IMR-90 (cell line): Measurements from ENCODE around the gene BYSL. TPM values are rescaled to one million over a fixed set of nuclear protein-coding genes. Genes with fewer than 3 reads are reported as not detected.

ENCODE experiments used
- ATAC-seq: fragments of 200-7000 bp; cut with Tn5 transposase; 2 replicates; pipeline ENCODE4 v1.9.1; 2020; ENCODE audit warnings: low read depth, mild to moderate bottlenecking, moderate library complexity
- BruUV-seq: library from RNA; stranded (reverse); fragments of 400-500 nt; replicated peaks from 2 replicates; lab custom pipeline; 2021; lab: Mats Ljungman, UMichigan
- CTCF ChIA-PET: fragments of 300-600 bp; formaldehyde crosslinking; extraction: SDS; loops from one replicate; lab custom pipeline; 2021; ENCODE audit warnings: antibody characterized with exemption; lab: Yijun Ruan, JAX
- POLR2A ChIA-PET: fragments of 300-600 bp; sonication (Branson Sonifier 250); formaldehyde crosslinking; loops from one replicate; lab custom pipeline; 2022; ENCODE audit warnings: antibody characterized with exemption; ENCODE audit not compliant: unreplicated experiment; lab: Charles Lee
- DNase-seq: peaks from one replicate; pipeline ENCODE4 v3.0.0; 2013
- H2AFZ ChIP-seq: replicated peaks from 2 replicates; pipeline ENCODE3; 2013; ENCODE audit warnings: low read length, mild to moderate bottlenecking; ENCODE audit not compliant: poor library complexity
- H2AK5ac ChIP-seq: 2 replicates; pipeline ENCODE4 v1.6.1; 2013; ENCODE audit warnings: low read depth, low read length, inconsistent platforms
- H2AK9ac ChIP-seq: replicated peaks from 2 replicates; pipeline ENCODE3; 2013; ENCODE audit warnings: mild to moderate bottlenecking, low read depth, low read length, moderate library complexity; ENCODE audit not compliant: poor library complexity
- H2BK120ac ChIP-seq: 2 replicates; pipeline ENCODE4 v1.6.1; 2013; ENCODE audit warnings: low read depth, low read length, inconsistent platforms
- H2BK15ac ChIP-seq: 3 replicates; pipeline ENCODE4 v1.6.1; 2013; ENCODE audit warnings: low read depth, low read length, inconsistent platforms
- H2BK20ac ChIP-seq: 2 replicates; pipeline ENCODE4 v1.6.1; 2013; ENCODE audit warnings: low read depth, mild to moderate bottlenecking, inconsistent platforms, low read length, moderate library complexity
- H2BK5ac ChIP-seq: 2 replicates; pipeline ENCODE4 v1.6.1; 2013; ENCODE audit warnings: mild to moderate bottlenecking, low read depth, low read length, inconsistent platforms; ENCODE audit not compliant: poor library complexity, severe bottlenecking
- H3K14ac ChIP-seq: replicated peaks from 2 replicates; pipeline ENCODE4 v1.6.1; 2013; ENCODE audit warnings: low read depth, low read length, inconsistent platforms
- H3K18ac ChIP-seq: 2 replicates; pipeline ENCODE4 v1.6.1; 2013; ENCODE audit warnings: low read depth, low read length, control low read depth
- H3K23ac ChIP-seq: 2 replicates; pipeline ENCODE4 v1.6.1; 2013; ENCODE audit warnings: low read depth, low read length, inconsistent platforms
- H3K27ac ChIP-seq: 2 replicates; pipeline ENCODE4 v1.5.1; 2013; ENCODE audit warnings: mild to moderate bottlenecking, control low read depth, low read length; ENCODE audit not compliant: insufficient read depth
- H3K27me3 ChIP-seq: 2 replicates; pipeline ENCODE4 v1.6.1; 2013; ENCODE audit warnings: low read length; ENCODE audit not compliant: control insufficient read depth, insufficient read depth
- H3K36me3 ChIP-seq: 2 replicates; pipeline ENCODE4 v1.6.1; 2013; ENCODE audit warnings: low read length, mixed read lengths; ENCODE audit not compliant: control insufficient read depth, insufficient read depth
- H3K4ac ChIP-seq: 2 replicates; pipeline ENCODE4 v1.6.1; 2013; ENCODE audit warnings: low read depth, low read length, inconsistent platforms
- H3K4me1 ChIP-seq: 2 replicates; pipeline ENCODE4 v1.6.1; 2013; ENCODE audit warnings: low read length, mixed read lengths; ENCODE audit not compliant: control insufficient read depth, insufficient read depth
- H3K4me2 ChIP-seq: 2 replicates; pipeline ENCODE4 v1.6.1; 2013; ENCODE audit warnings: low read depth, mild to moderate bottlenecking, control low read depth, low read length, moderate library complexity
- H3K4me3 ChIP-seq: 2 replicates; pipeline ENCODE4 v1.5.1; 2013; ENCODE audit warnings: low read depth, mild to moderate bottlenecking, control low read depth, low read length, moderate library complexity; ENCODE audit not compliant: insufficient read depth
- H3K56ac ChIP-seq: 2 replicates; pipeline ENCODE4 v1.6.1; 2013; ENCODE audit warnings: low read length, inconsistent platforms; ENCODE audit not compliant: insufficient read depth; ENCODE audit errors: extremely low read depth
- H3K79me1 ChIP-seq, 2 experiments: 2 replicates each; pipeline ENCODE4 v1.6.1; 2013; ENCODE audit warnings: low read length in 2 of 2, inconsistent platforms in 1 of 2, low read depth in 1 of 2
- H3K9ac ChIP-seq: 2 replicates; pipeline ENCODE4 v1.6.1; 2013; ENCODE audit warnings: low read depth, low read length, control low read depth
- H3K9me1 ChIP-seq: 2 replicates; pipeline ENCODE4 v1.6.1; 2013; ENCODE audit warnings: low read length, inconsistent platforms; ENCODE audit not compliant: insufficient read depth
- H3K9me3 ChIP-seq: 2 replicates; pipeline ENCODE4 v1.6.1; 2013; ENCODE audit warnings: low read length; ENCODE audit not compliant: control insufficient read depth, insufficient read depth
- H4K20me1 ChIP-seq: 2 replicates; pipeline ENCODE4 v1.6.1; 2013; ENCODE audit warnings: low read length, inconsistent platforms; ENCODE audit not compliant: insufficient read depth
- H4K5ac ChIP-seq: 2 replicates; pipeline ENCODE4 v1.6.1; 2013; ENCODE audit warnings: mild to moderate bottlenecking, low read depth, low read length, control low read depth
- H4K8ac ChIP-seq, 2 experiments: 2 replicates each; pipeline ENCODE4 v1.6.1; 2013; ENCODE audit warnings: low read depth in 2 of 2, low read length in 2 of 2, control low read depth in 1 of 2, inconsistent platforms in 1 of 2
- H4K91ac ChIP-seq: 2 replicates; pipeline ENCODE4 v1.6.1; 2013; ENCODE audit warnings: low read depth, low read length, inconsistent platforms; ENCODE audit not compliant: insufficient read depth
- BHLHE40 ChIP-seq: fragments of 150-350 bp; IDR thresholded peaks from 2 replicates; pipeline ENCODE4 v1.6.1; 2016; ENCODE audit warnings: mild to moderate bottlenecking, low read depth, low read length
- CEBPB ChIP-seq: IDR thresholded peaks from 2 replicates; pipeline ENCODE4 v1.6.1; 2012; ENCODE audit warnings: low read depth, low read length, improper control_type of control experiment
- FOS ChIP-seq: fragments of 150-350 bp; IDR thresholded peaks from 2 replicates; pipeline ENCODE4 v1.6.1; 2016; ENCODE audit warnings: low read depth, low read length
- MAFK ChIP-seq: IDR thresholded peaks from 2 replicates; pipeline ENCODE4 v1.6.1; 2012; ENCODE audit warnings: low read depth, low read length, improper control_type of control experiment
- MAZ ChIP-seq: IDR thresholded peaks from 2 replicates; pipeline ENCODE4 v1.6.1; 2012; ENCODE audit warnings: low read depth, mild to moderate bottlenecking, low read length, improper control_type of control experiment, moderate library complexity, borderline replicate concordance
- MXI1 ChIP-seq: IDR thresholded peaks from 2 replicates; pipeline ENCODE4 v1.6.1; 2012; ENCODE audit warnings: low read depth, mild to moderate bottlenecking, low read length, moderate library complexity, borderline replicate concordance
- NFE2L2 ChIP-seq: fragments of 150-350 bp; IDR thresholded peaks from 2 replicates; pipeline ENCODE4 v1.6.1; 2016; ENCODE audit warnings: low read depth, mild to moderate bottlenecking, low read length
- POLR2A ChIP-seq: IDR thresholded peaks from 2 replicates; pipeline ENCODE4 v1.6.1; 2012; ENCODE audit warnings: mild to moderate bottlenecking, low read depth, low read length
- RAD21 ChIP-seq: IDR thresholded peaks from 2 replicates; pipeline ENCODE4 v1.6.1; 2012; ENCODE audit warnings: low read length, improper control_type of control experiment
- RCOR1 ChIP-seq: IDR thresholded peaks from 2 replicates; pipeline ENCODE4 v1.6.1; 2012; ENCODE audit warnings: mild to moderate bottlenecking, low read length, improper control_type of control experiment; ENCODE audit not compliant: insufficient replicate concordance
- WGBS, 2 experiments: methylation state at CpG; one replicate each; pipeline versions ENCODE4 v1.1.5 to v1.1.7; 2013; ENCODE audit warnings: missing lambda C conversion rate in 2 of 2; ENCODE audit not compliant: insufficient read length in 1 of 2; ENCODE audit errors: extremely low coverage in 2 of 2; 5-methylcytosine and 5-hydroxymethylcytosine counted together
- dilution Hi-C: fragments of 300-500 bp; cut with HindIII; formaldehyde crosslinking; loops from one replicate; pipeline ENCODE4 v1.14.3; 2018; ENCODE audit warnings: low sequenced_read_pairs; ENCODE audit not compliant: unreplicated experiment
- in situ Hi-C: fragments of 300-500 bp; cut with MboI; formaldehyde crosslinking; loops from 3 replicates; pipeline ENCODE4 v1.14.3; 2019; ENCODE audit warnings: low sequenced_read_pairs, inconsistent platforms, mixed read lengths
- intact Hi-C: fragments of 100-400 bp; cut with micrococcal nuclease; formaldehyde crosslinking; loops from 2 replicates; pipeline ENCODE4 v1.10.0; 2022
- polyA plus RNA-seq, 3 experiments: library from polyadenylated mRNA; depleted of rRNA; stranded (reverse); fragments of >200 nt; gene quantifications; 2 replicates each; pipeline ENCODE4 v1.2.3, GENCODE V29; 2012; ENCODE audit warnings: low replicate concordance in 1 of 3
- total RNA-seq: library from RNA; depleted of rRNA; stranded (reverse); fragments of >200 nt; gene quantifications from 2 replicates; pipeline ENCODE4 v1.2.3, GENCODE V29; 2012

Gene BYSL
- total and polyA plus RNA-seq, 2 of the 4 experiments (the other 2 are of a cell fraction), result 26.7 to 36.3 TPM

GRCh38 chr6:41884957-41885356 lies 36.3 kb upstream of the BYSL start:
- TF ChIP-seq NFE2L2, result no peak
- no peak for TF ChIP-seq RAD21
- no peak for TF ChIP-seq MXI1
- no peak for TF ChIP-seq FOS
- TF ChIP-seq MAZ, result no peak
- no peak for TF ChIP-seq CEBPB
- TF ChIP-seq RCOR1, result no peak
- no peak for TF ChIP-seq MAFK
- no peak for TF ChIP-seq POLR2A
- TF ChIP-seq BHLHE40, result no peak
- H2AK5ac ChIP-seq, result no peak overlapping the region
- no peak overlapping the region for H2BK120ac ChIP-seq
- CTCF ChIA-PET, result no interaction called here
- no peaks in the 10 kb centered on the region for H3K27me3 ChIP-seq
- dilution Hi-C loops (no loop called here), in situ Hi-C loops (no loop called here), intact Hi-C loops (no loop called here)
- H2AK9ac ChIP-seq, result no peak overlapping the region
- no peaks in the 10 kb centered on the region for H3K36me3 ChIP-seq
- H3K56ac ChIP-seq, result no peak overlapping the region
- peaks cover 2% of the 10 kb centered on the region for H3K4me1 ChIP-seq
- H3K18ac ChIP-seq, result no peak overlapping the region
- no peak overlapping the region for H3K4ac ChIP-seq
- H3K9me3 ChIP-seq, result no peaks in the 10 kb centered on the region
- 100% methylated on average over 2 of the region's 5 CpGs; no CpG with 5 or more reads in 1 of the 2 experiments for WGBS, 2 experiments
- ATAC-seq (no peak), DNase-seq (no peak)
- no peak overlapping the region for H3K14ac ChIP-seq
- no peak overlapping the region for H3K9ac ChIP-seq
- no peak overlapping the region for H3K23ac ChIP-seq
- H3K4me3 ChIP-seq, result no peak overlapping the region
- no peaks in the 10 kb centered on the region for H4K20me1 ChIP-seq
- H4K8ac ChIP-seq, result no peak overlapping the region
- H2AFZ ChIP-seq, result no peak overlapping the region
- H3K79me1 ChIP-seq, result peaks cover 0 to 10% of the 10 kb centered on the region in 2 experiments; a peak in 2 of 4 replicates
- H4K91ac ChIP-seq, result no peak overlapping the region
- no TSS peak for BruUV-seq
- no peak overlapping the region for H2BK20ac ChIP-seq
- no peak overlapping the region for H2BK5ac ChIP-seq
- H3K27ac ChIP-seq, result no peak overlapping the region
- no peak overlapping the region for H3K4me2 ChIP-seq
- no peak overlapping the region for H2BK15ac ChIP-seq
- H3K9me1 ChIP-seq, result peaks cover 8% of the 10 kb centered on the region; the same call in 1 of the 2 replicates
- POLR2A ChIA-PET, result no interaction called here
- H4K5ac ChIP-seq, result no peak overlapping the region
